WTC11 (cell line): Measurements from ENCODE around the gene IRAK1. TPM values are rescaled to one million over a fixed set of nuclear protein-coding genes. Genes with fewer than 3 reads are reported as not detected.

Experiments
- ATAC-seq: fragments of 200-7000 bp; cut with Tn5 transposase; 2 replicates; pipeline ENCODE4 v1.10.0; 2021; ENCODE audit warnings: mild to moderate bottlenecking, moderate library complexity
- CTCF ChIA-PET: fragments of 300-600 bp; sonication (Branson Sonifier 250); formaldehyde crosslinking; loops from one replicate; lab custom pipeline; 2021; ENCODE audit warnings: antibody characterized with exemption; lab: Charles Lee
- POLR2A ChIA-PET: fragments of 350-600 bp; sonication (Branson Sonifier 250); formaldehyde crosslinking; loops from one replicate; lab custom pipeline; 2021; ENCODE audit warnings: antibody characterized with exemption; lab: Charles Lee
- DNase-seq: peaks from one replicate; pipeline ENCODE4 v3.0.0; 2021; ENCODE audit warnings: low spot score
- H3K27ac Mint-ChIP-seq: 2 replicates; pipeline ENCODE4 v1.8.0; 2021; ENCODE audit warnings: mixed read lengths
- H3K27me3 Mint-ChIP-seq: 2 replicates; pipeline ENCODE4 v1.8.0; 2021; ENCODE audit warnings: low read depth, mild to moderate bottlenecking, moderate library complexity, mixed read lengths
- H3K36me3 Mint-ChIP-seq: 2 replicates; pipeline ENCODE4 v1.8.0; 2021; ENCODE audit warnings: mixed read lengths
- H3K4me1 Mint-ChIP-seq: 2 replicates; pipeline ENCODE4 v1.8.0; 2022; ENCODE audit warnings: mixed read lengths
- H3K4me3 Mint-ChIP-seq: 2 replicates; pipeline ENCODE4 v1.8.0; 2021; ENCODE audit warnings: mild to moderate bottlenecking, moderate library complexity, mixed read lengths
- H3K9me3 Mint-ChIP-seq: 2 replicates; pipeline ENCODE4 v1.8.0; 2021; ENCODE audit warnings: mixed read lengths
- ATF2 ChIP-seq: sonication (generic); formaldehyde crosslinking; IDR thresholded peaks from 2 replicates; pipeline ENCODE4 v1.8.1; 2022; ENCODE audit warnings: low read depth, missing genetic modification reagents, borderline replicate concordance
- ATF3 ChIP-seq: sonication (generic); formaldehyde crosslinking; conservative IDR thresholded peaks from 2 replicates; pipeline ENCODE4 v1.8.1; 2022; ENCODE audit warnings: mild to moderate bottlenecking, missing genetic modification reagents
- ATF6 ChIP-seq: sonication (generic); formaldehyde crosslinking; IDR thresholded peaks from 2 replicates; pipeline ENCODE4 v1.8.1; 2023; ENCODE audit warnings: mild to moderate bottlenecking, missing genetic modification reagents
- CDX4 ChIP-seq: fragments of 250-450 bp; sonication (Bioruptor Pico); IDR thresholded peaks from 2 replicates; pipeline ENCODE4 v1.9.0; 2021; ENCODE audit warnings: moderate library complexity, mild to moderate bottlenecking, inconsistent platforms, borderline replicate concordance
- CREB1 ChIP-seq: sonication (generic); formaldehyde crosslinking; IDR thresholded peaks from 2 replicates; pipeline ENCODE4 v1.8.0; 2023; ENCODE audit warnings: mild to moderate bottlenecking, missing genetic modification reagents
- CREM ChIP-seq: sonication (generic); formaldehyde crosslinking; IDR thresholded peaks from 2 replicates; pipeline ENCODE4 v1.8.1; 2022; ENCODE audit warnings: mild to moderate bottlenecking, missing genetic modification reagents, moderate library complexity
- E2F1 ChIP-seq: sonication (generic); formaldehyde crosslinking; IDR thresholded peaks from 2 replicates; pipeline ENCODE4 v1.8.0; 2022; ENCODE audit warnings: mild to moderate bottlenecking, missing genetic modification reagents
- GABPB1 ChIP-seq: sonication (generic); formaldehyde crosslinking; IDR thresholded peaks from 2 replicates; pipeline ENCODE4 v1.8.1; 2023; ENCODE audit warnings: mild to moderate bottlenecking, missing genetic modification reagents
- GRHL2 ChIP-seq: fragments of 250-450 bp; sonication (Bioruptor Pico); IDR thresholded peaks from 2 replicates; pipeline ENCODE4 v1.8.0; 2022; ENCODE audit warnings: mild to moderate bottlenecking, moderate library complexity; ENCODE audit not compliant: insufficient replicate concordance, severe bottlenecking
- MAX ChIP-seq: sonication (generic); formaldehyde crosslinking; IDR thresholded peaks from 2 replicates; pipeline ENCODE4 v1.8.0; 2022; ENCODE audit warnings: mild to moderate bottlenecking, missing genetic modification reagents
- MYBL2 ChIP-seq: sonication (generic); formaldehyde crosslinking; IDR thresholded peaks from 2 replicates; pipeline ENCODE4 v1.8.1; 2023; ENCODE audit warnings: mild to moderate bottlenecking, moderate library complexity, missing genetic modification reagents
- NFATC4 ChIP-seq: fragments of 250-450 bp; sonication (Bioruptor Pico); IDR thresholded peaks from 2 replicates; pipeline ENCODE4 v1.9.0; 2021; ENCODE audit warnings: mild to moderate bottlenecking
- OVOL2 ChIP-seq: fragments of 250-450 bp; sonication (Bioruptor Pico); IDR thresholded peaks from 2 replicates; pipeline ENCODE4 v1.9.0; 2021; ENCODE audit warnings: mild to moderate bottlenecking, borderline replicate concordance
- PRDM15 ChIP-seq: sonication (generic); formaldehyde crosslinking; IDR thresholded peaks from 2 replicates; pipeline ENCODE4 v1.8.0; 2022; ENCODE audit warnings: missing genetic modification reagents
- RELA ChIP-seq: sonication (generic); formaldehyde crosslinking; IDR thresholded peaks from 2 replicates; pipeline ENCODE4 v1.8.1; 2022; ENCODE audit warnings: missing genetic modification reagents, mild to moderate bottlenecking, borderline replicate concordance
- SP1 ChIP-seq: sonication (generic); formaldehyde crosslinking; conservative IDR thresholded peaks from 2 replicates; pipeline ENCODE4 v1.8.1; 2022; ENCODE audit warnings: missing genetic modification reagents
- TP53 ChIP-seq: sonication (generic); formaldehyde crosslinking; IDR thresholded peaks from 2 replicates; pipeline ENCODE4 v1.8.1; 2023; ENCODE audit warnings: mild to moderate bottlenecking, missing genetic modification reagents
- USF1 ChIP-seq: sonication (generic); formaldehyde crosslinking; IDR thresholded peaks from 2 replicates; pipeline ENCODE4 v1.8.0; 2022; ENCODE audit warnings: mild to moderate bottlenecking, missing genetic modification reagents
- ZNF232 ChIP-seq: sonication (generic); formaldehyde crosslinking; IDR thresholded peaks from 2 replicates; pipeline ENCODE4 v1.8.0; 2022; ENCODE audit warnings: mild to moderate bottlenecking, missing genetic modification reagents
- ZNF423 ChIP-seq: fragments of 250-450 bp; sonication (Bioruptor Pico); IDR thresholded peaks from 2 replicates; pipeline ENCODE4 v2.1.2; 2022; ENCODE audit warnings: mild to moderate bottlenecking, moderate library complexity
- ZNF425 ChIP-seq: fragments of 250-450 bp; sonication (Bioruptor Pico); conservative IDR thresholded peaks from 2 replicates; pipeline ENCODE4 v1.9.0; 2021; ENCODE audit warnings: mild to moderate bottlenecking
- ZSCAN18 ChIP-seq: fragments of 250-450 bp; sonication (Bioruptor Pico); IDR thresholded peaks from 2 replicates; pipeline ENCODE4 v2.1.2; 2022; ENCODE audit warnings: mild to moderate bottlenecking, moderate library complexity
- total RNA-seq: library from RNA; stranded (reverse); gene quantifications from 3 replicates; pipeline ENCODE4 v1.2.3, GENCODE V29; 2021

The IRAK1 gene
- total RNA-seq, 1 experiment from 2014 or later, result 32.1 TPM

GRCh38 chrX:153993079-153993478, 26.6 kb downstream of the IRAK1 start:
- ChIA-PET CTCF (no interaction called here), POLR2A (no interaction called here)
- ATAC-seq (no peak), DNase-seq (no peak)
- Mint-ChIP-seq H3K27me3 (no peaks in the 10 kb centered on the region), H3K36me3 (no peaks in the 10 kb centered on the region), H3K27ac (no peak overlapping the region), H3K4me1 (no peaks in the 10 kb centered on the region), H3K4me3 (no peak overlapping the region), H3K9me3 (no peaks in the 10 kb centered on the region)
- TF ChIP-seq ATF3 (CRISPR knock-in tag), result no peak
- no peak for TF ChIP-seq CREB1 (CRISPR knock-in tag)
- TF ChIP-seq ZSCAN18 (CRISPR knock-in tag), result no peak
- no peak for TF ChIP-seq ATF6 (CRISPR knock-in tag)
- TF ChIP-seq GRHL2 (CRISPR knock-in tag), result no peak
- no peak for TF ChIP-seq USF1 (CRISPR knock-in tag)
- no peak for TF ChIP-seq OVOL2 (CRISPR knock-in tag)
- TF ChIP-seq ZNF232 (CRISPR knock-in tag), result no peak
- no peak for TF ChIP-seq ATF2 (CRISPR knock-in tag)
- TF ChIP-seq ZNF423 (CRISPR knock-in tag), result no peak
- no peak for TF ChIP-seq CREM (CRISPR knock-in tag)
- no peak for TF ChIP-seq E2F1 (CRISPR knock-in tag)

GRCh38 chrX:153992180-153992579, 27.5 kb downstream of the IRAK1 start:
- ChIA-PET POLR2A (no interaction called here), CTCF (interaction anchor here (0.7 kb wide), 1 partner anchor 35 kb away, joined by 3 read pairs; no protein-coding TSS in a partner anchor)
- no peak overlapping the region for H3K27ac Mint-ChIP-seq
- TF ChIP-seq RELA (CRISPR knock-in tag) (no peak), PRDM15 (CRISPR knock-in tag) (no peak), ZNF425 (CRISPR knock-in tag) (no peak), GABPB1 (CRISPR knock-in tag) (no peak), CDX4 (CRISPR knock-in tag) (no peak), NFATC4 (CRISPR knock-in tag) (no peak), GRHL2 (CRISPR knock-in tag) (no peak), MYBL2 (CRISPR knock-in tag) (no peak), MAX (CRISPR knock-in tag) (no peak), TP53 (CRISPR knock-in tag) (no peak), SP1 (CRISPR knock-in tag) (no peak)

More at GRCh38 chrX:153992180-153992579, 27.5 kb downstream of the IRAK1 start:
- DNase-seq, result no peak
- no peak for ATAC-seq
- Mint-ChIP-seq H3K36me3 (no peaks in the 10 kb centered on the region), H3K9me3 (no peaks in the 10 kb centered on the region), H3K27me3 (no peaks in the 10 kb centered on the region), H3K4me3 (no peak overlapping the region), H3K4me1 (no peaks in the 10 kb centered on the region)
